Neural progenitor cell (in vitro differentiated cells): ENCODE measurements around the gene RUNX1. TPM values are rescaled to one million over a fixed set of nuclear protein-coding genes. Genes with fewer than 3 reads are reported as not detected.

Source experiments
- DNase-seq: peaks from one replicate; pipeline ENCODE4 v3.0.0-alpha.2; 2016; ENCODE audit warnings: low spot score
- H2AFZ ChIP-seq: fragments of 200-600 bp; sonication (generic); replicated peaks from 2 replicates; pipeline ENCODE4 v1.6.1; 2016; ENCODE audit warnings: antibody characterized with exemption
- H3F3A ChIP-seq: fragments of 200-600 bp; sonication (generic); 2 replicates; pipeline ENCODE4 v1.6.1; 2016; ENCODE audit warnings: antibody characterized with exemption, low read depth
- H3K27ac ChIP-seq: fragments of 200-600 bp; sonication (generic); 2 replicates; pipeline ENCODE4 v1.5.1; 2016; ENCODE audit warnings: mild to moderate bottlenecking
- H3K27me3 ChIP-seq: fragments of 200-600 bp; sonication (generic); 2 replicates; pipeline ENCODE4 v1.6.1; 2016; ENCODE audit warnings: mild to moderate bottlenecking, moderate library complexity
- H3K36me3 ChIP-seq: fragments of 200-600 bp; sonication (generic); 2 replicates; pipeline ENCODE4 v1.5.1; 2016
- H3K4me1 ChIP-seq: fragments of 200-600 bp; sonication (generic); 2 replicates; pipeline ENCODE4 v1.6.1; 2016; ENCODE audit warnings: mixed run types
- H3K4me2 ChIP-seq: fragments of 200-600 bp; sonication (generic); 2 replicates; pipeline ENCODE4 v1.6.1; 2016
- H3K4me3 ChIP-seq: fragments of 200-600 bp; sonication (generic); 2 replicates; pipeline ENCODE4 v1.5.1; 2016
- H3K79me2 ChIP-seq: fragments of 200-600 bp; sonication (generic); 2 replicates; pipeline ENCODE4 v1.6.1; 2016; ENCODE audit warnings: low read depth
- H3K9ac ChIP-seq: fragments of 200-600 bp; sonication (generic); 2 replicates; pipeline ENCODE4 v1.6.1; 2016
- H3K9me3 ChIP-seq: fragments of 200-600 bp; sonication (generic); 2 replicates; pipeline ENCODE4 v1.5.1; 2016; ENCODE audit warnings: low read depth
- H4K20me1 ChIP-seq: fragments of 200-600 bp; sonication (generic); 2 replicates; pipeline ENCODE4 v1.6.1; 2016; ENCODE audit warnings: low read depth
- H3K27ac Mint-ChIP-seq: 3 replicates; pipeline ENCODE4 v1.8.0; 2021; ENCODE audit warnings: mixed read lengths
- H3K27me3 Mint-ChIP-seq: 2 replicates; pipeline ENCODE4 v1.8.0; 2022; ENCODE audit warnings: low read depth, mild to moderate bottlenecking, inconsistent platforms, moderate library complexity, mixed read lengths; ENCODE audit not compliant: insufficient read depth
- H3K36me3 Mint-ChIP-seq: 3 replicates; pipeline ENCODE4 v1.8.0; 2021; ENCODE audit warnings: mixed read lengths
- H3K4me1 Mint-ChIP-seq: 3 replicates; pipeline ENCODE4 v1.8.0; 2021; ENCODE audit warnings: mixed read lengths
- H3K4me3 Mint-ChIP-seq: 3 replicates; pipeline ENCODE4 v1.8.0; 2021; ENCODE audit warnings: mild to moderate bottlenecking, moderate library complexity, mixed read lengths
- H3K9me3 Mint-ChIP-seq: 3 replicates; pipeline ENCODE4 v1.8.0; 2020; ENCODE audit warnings: mixed read lengths
- EZH2 ChIP-seq: fragments of 200-600 bp; sonication (generic); IDR thresholded peaks from 2 replicates; pipeline ENCODE4 v1.6.1; 2017; ENCODE audit warnings: antibody characterized with exemption, mild to moderate bottlenecking, moderate library complexity
- EZH2phosphoT487 ChIP-seq: fragments of 200-600 bp; sonication (generic); IDR thresholded peaks from 2 replicates; pipeline ENCODE4 v1.6.1; 2017; ENCODE audit warnings: antibody characterized with exemption
- total RNA-seq: library from RNA; depleted of rRNA; stranded (reverse); fragments of >200 nt; gene quantifications from 2 replicates; pipeline ENCODE4 v1.2.3, GENCODE V29; 2015; ENCODE audit warnings: low replicate concordance
- TF ChIP-seq, protein P1 (sequence below): fragments of 200-600 bp; sonication (generic); IDR thresholded peaks from 2 replicates; pipeline ENCODE4 v1.5.1; 2017; ENCODE audit warnings: antibody characterized with exemption, mild to moderate bottlenecking

The RUNX1 gene
- total RNA-seq, 1 donor from 2014 or later, result 0.09 TPM

- Histone ChIP-seq H3K9ac (no peak overlapping the region), H3K79me2 (no peaks in the 10 kb centered on the region), H2AFZ (no peak overlapping the region), H3F3A (peaks cover 8% of the 10 kb centered on the region), H3K4me1 (peaks cover 14% of the 10 kb centered on the region), H3K36me3 (no peaks in the 10 kb centered on the region), H3K9me3 (no peaks in the 10 kb centered on the region), H3K4me3 (no peak overlapping the region), H3K27me3 (no peaks in the 10 kb centered on the region), H3K27ac (no peak overlapping the region), H3K4me2 (no peak overlapping the region), H4K20me1 (no peaks in the 10 kb centered on the region)
- Mint-ChIP-seq H3K27ac (no peak overlapping the region), H3K36me3 (no peaks in the 10 kb centered on the region), H3K4me1 (peaks cover 31% of the 10 kb centered on the region), H3K9me3 (no peaks in the 10 kb centered on the region), H3K27me3 (peaks cover 10% of the 10 kb centered on the region), H3K4me3 (no peak overlapping the region)
- TF ChIP-seq EZH2phosphoT487 (no peak), EZH2 (no peak)
- TF ChIP-seq, protein P1, sequence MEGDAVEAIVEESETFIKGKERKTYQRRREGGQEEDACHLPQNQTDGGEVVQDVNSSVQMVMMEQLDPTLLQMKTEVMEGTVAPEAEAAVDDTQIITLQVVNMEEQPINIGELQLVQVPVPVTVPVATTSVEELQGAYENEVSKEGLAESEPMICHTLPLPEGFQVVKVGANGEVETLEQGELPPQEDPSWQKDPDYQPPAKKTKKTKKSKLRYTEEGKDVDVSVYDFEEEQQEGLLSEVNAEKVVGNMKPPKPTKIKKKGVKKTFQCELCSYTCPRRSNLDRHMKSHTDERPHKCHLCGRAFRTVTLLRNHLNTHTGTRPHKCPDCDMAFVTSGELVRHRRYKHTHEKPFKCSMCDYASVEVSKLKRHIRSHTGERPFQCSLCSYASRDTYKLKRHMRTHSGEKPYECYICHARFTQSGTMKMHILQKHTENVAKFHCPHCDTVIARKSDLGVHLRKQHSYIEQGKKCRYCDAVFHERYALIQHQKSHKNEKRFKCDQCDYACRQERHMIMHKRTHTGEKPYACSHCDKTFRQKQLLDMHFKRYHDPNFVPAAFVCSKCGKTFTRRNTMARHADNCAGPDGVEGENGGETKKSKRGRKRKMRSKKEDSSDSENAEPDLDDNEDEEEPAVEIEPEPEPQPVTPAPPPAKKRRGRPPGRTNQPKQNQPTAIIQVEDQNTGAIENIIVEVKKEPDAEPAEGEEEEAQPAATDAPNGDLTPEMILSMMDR, result no peak
- no peak for DNase-seq
These were observed 205.5 kb downstream of the RUNX1 start for GRCh38 chr21:34843562-34843961.

GRCh38 chr21:34841154-34841553 lies 207.9 kb downstream of the RUNX1 start:
- Mint-ChIP-seq H3K27me3 (peaks cover 14% of the 10 kb centered on the region), H3K4me3 (no peak overlapping the region), H3K9me3 (no peaks in the 10 kb centered on the region), H3K4me1 (peaks cover 37% of the 10 kb centered on the region), H3K27ac (no peak overlapping the region), H3K36me3 (no peaks in the 10 kb centered on the region)
- Histone ChIP-seq H3K27me3 (no peaks in the 10 kb centered on the region), H4K20me1 (no peaks in the 10 kb centered on the region), H3K9ac (no peak overlapping the region), H3F3A (no peaks in the 10 kb centered on the region), H3K27ac (no peak overlapping the region), H3K36me3 (no peaks in the 10 kb centered on the region), H3K4me2 (no peak overlapping the region), H3K4me3 (no peak overlapping the region), H3K4me1 (peaks cover 5% of the 10 kb centered on the region), H3K79me2 (no peaks in the 10 kb centered on the region), H2AFZ (no peak overlapping the region), H3K9me3 (no peaks in the 10 kb centered on the region)
- DNase-seq, result no peak
- no peak for TF ChIP-seq EZH2
- no peak for TF ChIP-seq EZH2phosphoT487
- TF ChIP-seq, protein P1, result no peak

DNA sequence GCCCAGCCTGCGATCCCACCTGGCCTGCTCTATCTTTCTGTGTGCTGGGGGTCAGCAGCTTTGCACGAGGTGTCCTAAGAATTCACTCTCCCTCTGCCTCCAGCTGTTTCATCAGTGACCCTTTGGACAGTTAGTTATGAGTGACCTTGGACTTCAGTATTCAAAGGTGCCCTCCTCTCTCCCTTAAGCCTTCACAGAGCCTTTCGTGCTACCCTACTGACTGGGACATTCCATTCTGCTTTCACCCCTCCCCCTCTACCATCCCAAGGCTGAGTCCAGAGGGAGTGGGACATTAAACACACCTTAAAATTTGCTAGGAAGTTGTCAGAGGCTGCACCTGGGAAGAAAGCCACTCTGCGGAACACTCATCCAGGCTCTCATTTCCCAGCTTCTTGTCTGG lies 208.4 kb downstream of the RUNX1 start:
- Histone ChIP-seq H3K9me3 (no peaks in the 10 kb centered on the region), H2AFZ (no peak overlapping the region), H4K20me1 (no peaks in the 10 kb centered on the region), H3K79me2 (no peaks in the 10 kb centered on the region), H3K36me3 (no peaks in the 10 kb centered on the region), H3K27me3 (no peaks in the 10 kb centered on the region), H3K9ac (no peak overlapping the region), H3K27ac (no peak overlapping the region), H3K4me1 (no peaks in the 10 kb centered on the region), H3F3A (no peaks in the 10 kb centered on the region), H3K4me2 (no peak overlapping the region), H3K4me3 (no peak overlapping the region)
- no peak overlapping the region for H3K27ac Mint-ChIP-seq
- TF ChIP-seq, protein P1, result no peak
- TF ChIP-seq EZH2phosphoT487, result no peak
- TF ChIP-seq EZH2, result no peak
- H3K4me1 Mint-ChIP-seq, result peaks cover 39% of the 10 kb centered on the region
- H3K4me3 Mint-ChIP-seq, result no peak overlapping the region
- DNase-seq, result no peak
- no peaks in the 10 kb centered on the region for H3K9me3 Mint-ChIP-seq
- no peaks in the 10 kb centered on the region for H3K36me3 Mint-ChIP-seq
- H3K27me3 Mint-ChIP-seq, result peaks cover 14% of the 10 kb centered on the region
